Testis (tissue), 3 donors: ENCODE measurements around the gene VPS52. TPM values are rescaled to one million over a fixed set of nuclear protein-coding genes. Genes with fewer than 3 reads are reported as not detected.
"Not testable (repeated sequence)": the region's sequence is repeated elsewhere in the genome, so short reads cannot be mapped to it uniquely, and the experiment has no call there.

Experiments used
- DNase-seq: peaks from one replicate; pipeline ENCODE4 v3.0.0-alpha.2; 2019
- H3K27ac ChIP-seq, 2 donors: fragments of 200-600 bp; sonication (generic); one replicate each; pipeline ENCODE4 v1.5.1; 2019
- H3K27me3 ChIP-seq: fragments of 200-600 bp; sonication (generic); one replicate; pipeline ENCODE4 v1.5.1; 2019
- H3K36me3 ChIP-seq: fragments of 200-600 bp; sonication (generic); one replicate; pipeline ENCODE4 v1.5.1; 2017; ENCODE audit warnings: low read depth; ENCODE audit errors: missing control alignments
- H3K4me1 ChIP-seq: fragments of 200-600 bp; sonication (generic); one replicate; pipeline ENCODE4 v1.5.1; 2019
- H3K4me3 ChIP-seq, 2 donors: fragments of 200-600 bp; sonication (generic); one replicate each; pipeline ENCODE4 v1.5.1; 2017 to 2019
- H3K9me3 ChIP-seq: fragments of 200-600 bp; sonication (generic); one replicate; pipeline ENCODE4 v1.5.1; 2017
- POLR2A ChIP-seq: fragments of 450-650 bp; IDR thresholded peaks from one replicate; pipeline ENCODE4 v1.6.1; 2017; ENCODE audit warnings: antibody characterized with exemption, mild to moderate bottlenecking, moderate library complexity
- whole genome bisulfite sequencing, 2 donors: methylation state at CpG; one replicate each; pipeline ENCODE4 v1.1.5; 2018; 5-methylcytosine and 5-hydroxymethylcytosine counted together
- intact Hi-C: fragments of 100-400 bp; cut with DNase I; formaldehyde crosslinking; loops from one replicate; pipeline ENCODE4 v1.15.1; 2023; ENCODE audit warnings: low total_unique reads
- polyA plus RNA-seq: library from polyadenylated mRNA; stranded (reverse); fragments of 350-450 nt; fragmentation: Illumina TruSeq; extraction: RNeasy Lipid Tissue Mini Kit (QIAGEN cat#74804); gene quantifications from one replicate; pipeline ENCODE4 v1.2.3, GENCODE V29; 2014; ENCODE audit warnings: low read depth, low replicate concordance; ENCODE audit not compliant: insufficient read depth
- total RNA-seq, 2 donors: library from RNA; depleted of rRNA; stranded (reverse); fragments of >200 nt; gene quantifications; one replicate each; pipeline ENCODE4 v1.2.3, GENCODE V29; 2016
- TF ChIP-seq, protein P1 (sequence below), 3 experiments: fragments of 450-650 bp in 2 of 3; fragments of 200-600 bp in 1 of 3; sonication (generic) in 1 of 3; IDR thresholded peaks; one replicate each; pipeline ENCODE4 v1.5.1; 2016 to 2019; ENCODE audit warnings: antibody characterized with exemption in 3 of 3, mild to moderate bottlenecking in 2 of 3, moderate library complexity in 1 of 3

VPS52 gene
- total and polyA plus RNA-seq, 3 donors from 2014 or later, result 71.0 to 87.1 (median 85.0) TPM

DNA sequence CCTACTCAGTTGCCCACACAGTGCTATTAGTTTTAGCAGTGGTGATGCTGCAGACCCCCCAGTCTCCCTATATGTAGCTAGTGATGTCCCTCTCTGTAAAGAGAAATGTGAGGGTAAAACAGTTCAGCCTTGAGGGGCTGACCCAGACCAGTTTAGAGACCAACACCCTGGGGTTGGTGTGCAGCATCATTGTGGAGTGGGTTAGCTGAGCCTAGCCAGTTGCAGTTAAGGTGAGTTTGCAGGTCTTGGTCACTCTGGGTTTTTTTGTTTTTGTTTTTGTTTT, 4.8 kb upstream of the VPS52 start:
- Histone ChIP-seq H3K27ac (peak overlapping the region; percentile 79 to 87), H3K4me3 (peak overlapping the region; percentile 60 to 81), H3K27me3 (no peaks in the 10 kb centered on the region), H3K4me1 (peaks cover 27% of the 10 kb centered on the region), H3K36me3 (no peaks in the 10 kb centered on the region), H3K9me3 (no peaks in the 10 kb centered on the region)
- intact Hi-C loops, result no loop called here
- DNase-seq, result no peak
- TF ChIP-seq, protein P1, sequence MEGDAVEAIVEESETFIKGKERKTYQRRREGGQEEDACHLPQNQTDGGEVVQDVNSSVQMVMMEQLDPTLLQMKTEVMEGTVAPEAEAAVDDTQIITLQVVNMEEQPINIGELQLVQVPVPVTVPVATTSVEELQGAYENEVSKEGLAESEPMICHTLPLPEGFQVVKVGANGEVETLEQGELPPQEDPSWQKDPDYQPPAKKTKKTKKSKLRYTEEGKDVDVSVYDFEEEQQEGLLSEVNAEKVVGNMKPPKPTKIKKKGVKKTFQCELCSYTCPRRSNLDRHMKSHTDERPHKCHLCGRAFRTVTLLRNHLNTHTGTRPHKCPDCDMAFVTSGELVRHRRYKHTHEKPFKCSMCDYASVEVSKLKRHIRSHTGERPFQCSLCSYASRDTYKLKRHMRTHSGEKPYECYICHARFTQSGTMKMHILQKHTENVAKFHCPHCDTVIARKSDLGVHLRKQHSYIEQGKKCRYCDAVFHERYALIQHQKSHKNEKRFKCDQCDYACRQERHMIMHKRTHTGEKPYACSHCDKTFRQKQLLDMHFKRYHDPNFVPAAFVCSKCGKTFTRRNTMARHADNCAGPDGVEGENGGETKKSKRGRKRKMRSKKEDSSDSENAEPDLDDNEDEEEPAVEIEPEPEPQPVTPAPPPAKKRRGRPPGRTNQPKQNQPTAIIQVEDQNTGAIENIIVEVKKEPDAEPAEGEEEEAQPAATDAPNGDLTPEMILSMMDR (IDR thresholded peaks at IDR 0.05), result no peak
- no peak for TF ChIP-seq POLR2A

GRCh38 chr6:33275795-33276580, 4.3 kb upstream of the VPS52 start:
- intact Hi-C loops, H3K4me3 ChIP-seq, H3K36me3 ChIP-seq, DNase-seq, H3K27me3 ChIP-seq, H3K9me3 ChIP-seq: not testable (repeated sequence)
- Histone ChIP-seq H3K27ac (peak overlapping the region; percentile 79 to 87), H3K4me1 (peaks cover 27% of the 10 kb centered on the region)
- WGBS, 2 donors, result 62 to 72% methylated on average over 16 of the region's 16 CpGs

DNA sequence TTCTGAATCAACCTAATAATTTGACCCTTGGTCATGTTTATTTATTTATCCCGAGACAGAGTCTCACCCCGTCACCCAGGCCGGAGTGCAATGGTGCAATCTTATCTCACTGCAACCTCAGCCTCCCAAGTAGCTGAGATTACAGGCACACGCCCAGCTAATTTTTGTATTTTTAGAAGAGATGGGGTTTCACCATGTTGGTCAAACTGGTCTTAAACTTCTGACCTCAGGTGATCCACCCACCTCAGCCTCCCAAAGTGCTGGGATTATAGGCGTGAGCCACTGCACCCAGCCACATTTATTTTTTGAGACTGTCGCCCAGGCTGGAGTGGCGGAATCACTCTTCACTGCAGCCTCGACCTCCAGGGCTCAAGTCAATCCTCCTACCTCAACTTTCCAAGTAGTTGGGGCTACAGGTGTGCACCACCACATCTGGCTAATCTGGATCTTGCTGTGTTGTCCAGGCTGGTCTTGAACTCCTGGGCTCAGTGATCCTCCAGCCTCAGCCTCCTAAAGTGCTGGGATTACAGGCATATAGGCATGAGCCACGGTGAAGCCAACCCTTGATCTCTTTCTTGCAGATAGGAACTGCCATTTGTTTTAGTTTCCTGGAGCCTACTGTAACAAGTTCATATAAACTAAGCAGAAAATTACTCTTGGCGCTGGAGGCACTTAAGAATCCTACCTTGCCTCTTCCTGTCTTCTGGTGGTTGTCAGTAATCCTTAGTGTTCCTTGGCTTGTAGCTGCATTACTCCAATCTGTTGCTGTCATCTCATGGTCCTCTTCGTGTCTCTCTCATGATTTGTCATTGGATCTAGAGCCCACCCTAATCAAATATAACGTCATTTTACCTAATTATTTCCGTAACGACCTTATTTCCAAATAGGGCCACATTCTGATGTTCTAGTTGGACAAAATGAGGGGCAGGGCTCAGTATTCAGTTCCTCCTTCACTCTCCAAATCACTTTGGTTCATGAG, 2.5 kb upstream of the VPS52 start:
- no peaks in the 10 kb centered on the region for H3K36me3 ChIP-seq
- intact Hi-C loops, result loop anchor here (2.0 kb wide), 1 partner anchor 15 kb away; the partner anchor contains the start of genes PFDN6 and WDR46
- TF ChIP-seq POLR2A, result no peak
- TF ChIP-seq, protein P1 (IDR thresholded peaks at IDR 0.05), result no peak
- peaks cover 32% of the 10 kb centered on the region for H3K4me1 ChIP-seq
- no peak overlapping the region for H3K4me3 ChIP-seq
- WGBS, 2 donors, result 69 to 71% methylated on average over 14 of the region's 14 CpGs
- no peaks in the 10 kb centered on the region for H3K9me3 ChIP-seq
- no peak overlapping the region for H3K27ac ChIP-seq
- H3K27me3 ChIP-seq, result no peaks in the 10 kb centered on the region
- no peak for DNase-seq

GRCh38 chr6:33273129-33273923, 1.6 kb upstream of the VPS52 start:
- TF ChIP-seq, protein P1 (IDR thresholded peaks at IDR 0.05), result no peak
- TF ChIP-seq POLR2A, result no peak
- Histone ChIP-seq H3K36me3 (no peaks in the 10 kb centered on the region), H3K27ac (no peak overlapping the region), H3K9me3 (no peaks in the 10 kb centered on the region), H3K4me3 (no peak overlapping the region), H3K27me3 (no peaks in the 10 kb centered on the region), H3K4me1 (peaks cover 32% of the 10 kb centered on the region)
- 64 to 69% methylated on average over 11 of the region's 11 CpGs for WGBS, 2 donors
- no peak for DNase-seq
- intact Hi-C loops, result loop anchor here (2.0 kb wide), 1 partner anchor 15 kb away; the partner anchor contains the start of genes PFDN6 and WDR46
